K562 (cell line): ENCODE results near the gene RNASE13. TPM values are rescaled to one million over a fixed set of nuclear protein-coding genes. Genes with fewer than 3 reads are reported as not detected.

ENCODE experiments used
- ATAC-seq: fragments of 200-7000 bp; cut with Tn5 transposase; 3 replicates; pipeline ENCODE4 v1.9.1; 2020; ENCODE audit warnings: moderate library complexity
- BruUV-seq: library from RNA; stranded (reverse); fragments of 400-500 nt; replicated peaks from 2 replicates; lab custom pipeline; 2021; lab: Mats Ljungman, UMichigan
- CTCF ChIA-PET: fragments of 300-600 bp; formaldehyde crosslinking; extraction: SDS; loops from one replicate; lab custom pipeline; 2021; ENCODE audit warnings: low intra/inter-chr PET ratio; lab: Yijun Ruan, JAX
- POLR2A ChIA-PET: fragments of 300-600, 350-650 bp; sonication (Branson Sonifier 250); formaldehyde crosslinking; extraction: SDS; loops from one replicate; lab custom pipeline; 2021; ENCODE audit warnings: antibody characterized with exemption, inconsistent platforms; lab: Yijun Ruan, JAX
- DNase-seq, 4 experiments: peaks; one replicate each; pipeline versions ENCODE4 v3.0.0 to v3.0.0-alpha.2; 2011 to 2018; ENCODE audit warnings: low spot score in 3 of 4, mixed read lengths in 3 of 4; ENCODE audit errors: extremely low read depth in 1 of 4
- FAIRE-seq: peaks from 2 replicates; lab custom pipeline; 2011; peaks lifted over from hg19 to GRCh38; lab: Jason Lieb, UNC
- H2AFZ ChIP-seq: 2 replicates; pipeline ENCODE4 v1.6.0; 2011; ENCODE audit warnings: low read depth, low read length, control low read depth, inconsistent platforms
- H3K27ac ChIP-seq: fragments of 200-600 bp; 3 replicates; pipeline ENCODE4 v1.8.0; 2011; ENCODE audit warnings: low read depth, mild to moderate bottlenecking, control low read depth, inconsistent platforms, low read length, moderate library complexity, mixed read lengths; ENCODE audit errors: extremely low read depth
- H3K27me3 ChIP-seq, 2 experiments: fragments of 300-600 bp in 1 of 2; 2 replicates in 1 of 2; 3 replicates in 1 of 2; pipeline versions ENCODE4 v1.6.0 to v1.8.0; 2011; ENCODE audit warnings: inconsistent platforms in 2 of 2, low read length in 2 of 2, mild to moderate bottlenecking in 1 of 2, mixed read lengths in 1 of 2, moderate library complexity in 1 of 2; ENCODE audit not compliant: control insufficient read depth in 2 of 2, insufficient read depth in 2 of 2
- H3K36me3 ChIP-seq: fragments of 300-600 bp; 3 replicates; pipeline ENCODE4 v1.8.0; 2011; ENCODE audit warnings: mild to moderate bottlenecking, low read length, inconsistent platforms; ENCODE audit not compliant: control insufficient read depth, insufficient read depth
- H3K4me1 ChIP-seq, 2 experiments: fragments of 200-600 bp in 1 of 2; replicated peaks in 1 of 2; 2 replicates in 1 of 2; 3 replicates in 1 of 2; pipeline versions ENCODE4 v1.5.1 to v1.8.0; 2011; ENCODE audit warnings: inconsistent platforms in 2 of 2, low read length in 2 of 2, mild to moderate bottlenecking in 1 of 2, mixed read lengths in 1 of 2, moderate library complexity in 1 of 2; ENCODE audit not compliant: control insufficient read depth in 2 of 2, insufficient read depth in 2 of 2
- H3K4me2 ChIP-seq: 2 replicates; pipeline ENCODE4 v1.6.1; 2011; ENCODE audit warnings: low read length, control low read depth, inconsistent platforms, mixed read lengths; ENCODE audit not compliant: insufficient read depth
- H3K4me3 ChIP-seq: fragments of 200-600 bp; sonication (generic), shearing (Covaris generic); 2 replicates; pipeline ENCODE4 v1.5.1; 2016; ENCODE audit warnings: control low read depth, inconsistent platforms
- H3K79me2 ChIP-seq: fragments of 200-600 bp; 3 replicates; pipeline ENCODE4 v1.8.0; 2011; ENCODE audit warnings: low read length, inconsistent platforms; ENCODE audit not compliant: control insufficient read depth, insufficient read depth
- H3K9ac ChIP-seq, 2 experiments: 2 replicates each; pipeline versions ENCODE4 v1.6.0 to v1.6.1; 2011; ENCODE audit warnings: low read depth in 2 of 2, low read length in 2 of 2, control low read depth in 1 of 2, inconsistent platforms in 1 of 2, mild to moderate bottlenecking in 1 of 2, mixed read lengths in 1 of 2; ENCODE audit not compliant: insufficient read depth in 1 of 2
- H3K9me1 ChIP-seq: one replicate; pipeline ENCODE4 v1.6.0; 2011; ENCODE audit warnings: inconsistent platforms, mild to moderate bottlenecking, low read length, moderate library complexity; ENCODE audit not compliant: control insufficient read depth, insufficient read depth
- H3K9me3 ChIP-seq: replicated peaks from 2 replicates; pipeline ENCODE4 v1.5.1; 2011; ENCODE audit warnings: low read depth, low read length, inconsistent platforms; ENCODE audit not compliant: control insufficient read depth, insufficient read depth
- H4K20me1 ChIP-seq: replicated peaks from 2 replicates; pipeline ENCODE4 v1.6.1; 2011; ENCODE audit warnings: low read length, inconsistent platforms, mixed read lengths; ENCODE audit not compliant: control insufficient read depth, insufficient read depth
- ARNT ChIP-seq, 2 experiments: fragments of 450-650 bp; IDR thresholded peaks; 2 replicates each; pipeline ENCODE4 v1.6.1; 2016; ENCODE audit warnings: mild to moderate bottlenecking in 1 of 2
- CEBPB ChIP-seq: fragments of 450-650 bp; IDR thresholded peaks from 2 replicates; pipeline ENCODE4 v1.6.1; 2016; ENCODE audit warnings: missing genetic modification characterization, missing compliant biosample characterization
- ESRRA ChIP-seq: fragments of 450-650 bp; IDR thresholded peaks from 2 replicates; pipeline ENCODE4 v1.6.1; 2014; ENCODE audit warnings: low read depth, mild to moderate bottlenecking, moderate library complexity, borderline replicate concordance
- EZH2 ChIP-seq: IDR thresholded peaks from 2 replicates; pipeline ENCODE4 v1.6.1; 2012; ENCODE audit warnings: low read depth, mild to moderate bottlenecking, inconsistent platforms, low read length, borderline replicate concordance
- ID3 ChIP-seq, 2 experiments: fragments of 250-450 bp in 1 of 2; fragments of 450-650 bp in 1 of 2; sonication (Bioruptor Pico) in 1 of 2; IDR thresholded peaks; 2 replicates each; pipeline versions ENCODE4 v1.6.1 to v1.8.0; 2016 to 2021; ENCODE audit warnings: mild to moderate bottlenecking in 2 of 2, moderate library complexity in 2 of 2, missing compliant biosample characterization in 1 of 2, missing genetic modification characterization in 1 of 2
- MCM5 ChIP-seq: fragments of 450-650 bp; IDR thresholded peaks from 2 replicates; pipeline ENCODE4 v1.6.1; 2016; ENCODE audit warnings: low read depth
- NR2C2 ChIP-seq, 2 experiments: fragments of 200-800 bp in 1 of 2; sonication (Bioruptor generic) in 1 of 2; sonication (generic) in 1 of 2; formaldehyde crosslinking in 1 of 2; IDR thresholded peaks; 2 replicates each; pipeline versions ENCODE4 v1.6.1 to v1.8.0; 2016 to 2022; ENCODE audit warnings: mild to moderate bottlenecking in 1 of 2, missing compliant biosample characterization in 1 of 2, missing genetic modification characterization in 1 of 2, missing genetic modification reagents in 1 of 2
- RCOR1 ChIP-seq, 2 experiments: IDR thresholded peaks; 2 replicates each; pipeline ENCODE4 v1.6.1; 2012; ENCODE audit warnings: low read depth in 2 of 2, low read length in 2 of 2, borderline replicate concordance in 1 of 2, improper control_type of control experiment in 1 of 2
- SMARCA4 ChIP-seq: fragments of 450-650 bp; IDR thresholded peaks from 2 replicates; pipeline ENCODE4 v1.6.1; 2016
- SMARCE1 ChIP-seq: fragments of 450-650 bp; IDR thresholded peaks from 2 replicates; pipeline ENCODE4 v1.7.1; 2016; ENCODE audit warnings: mild to moderate bottlenecking
- SREBF1 ChIP-seq: fragments of 150-350 bp; IDR thresholded peaks from 2 replicates; pipeline ENCODE4 v1.6.1; 2014; ENCODE audit warnings: antibody characterized with exemption, low read depth, low read length, borderline replicate concordance
- SRSF7 ChIP-seq: fragments of 200-400 bp; formaldehyde crosslinking; optimal IDR thresholded peaks from 2 replicates; pipeline ENCODE3; 2017; ENCODE audit warnings: mild to moderate bottlenecking, low read depth, low read length
- ZBTB17 ChIP-seq: fragments of 450-650 bp; formaldehyde crosslinking; IDR thresholded peaks from 2 replicates; pipeline ENCODE4 v1.4.0; 2020; ENCODE audit warnings: mild to moderate bottlenecking
- ZNF384 ChIP-seq: IDR thresholded peaks from 2 replicates; pipeline ENCODE4 v1.6.1; 2012; ENCODE audit warnings: low read depth, low read length, improper control_type of control experiment
- ZNF644 ChIP-seq: fragments of 200-800 bp; sonication (Bioruptor generic); IDR thresholded peaks from 2 replicates; pipeline ENCODE4 v1.6.1; 2016; ENCODE audit warnings: low read depth, missing genetic modification characterization, missing compliant biosample characterization
- WGBS: fragments of 100-300 bp; shearing (Covaris generic); methylation state at CpG from one replicate; pipeline ENCODE4 v1.1.6; 2016; ENCODE audit warnings: low coverage, mixed read lengths; ENCODE audit not compliant: insufficient coverage; ENCODE audit errors: missing lambda C conversion rate; 5-methylcytosine and 5-hydroxymethylcytosine counted together
- in situ Hi-C: fragments of 300-500 bp; cut with MboI; formaldehyde crosslinking; loops from 4 replicates; pipeline ENCODE4 v1.15.0; 2018; ENCODE audit warnings: inconsistent platforms, mixed read lengths
- intact Hi-C: fragments of 100-400 bp; cut with micrococcal nuclease; formaldehyde crosslinking; loops from 2 replicates; pipeline ENCODE4 v1.14.2; 2022
- polyA plus RNA-seq, 8 experiments: library from polyadenylated mRNA; depleted of rRNA in 4 of 8; stranded (reverse) in 5 of 8; unstranded in 3 of 8; fragments of >200 nt; fragmentation: Nextera tagmentation in 2 of 8; fragmentation: Illumina TruSeq in 1 of 8; extraction: Ambion mirVana in 2 of 8; extraction: Trizol in 1 of 8; gene quantifications; 2 replicates each; pipeline versions ENCODE4 v1.2.1 to v1.2.3, GENCODE V29; 2011 to 2014; ENCODE audit warnings: inconsistent platforms in 1 of 8, missing spikeins in 1 of 8
- total RNA-seq, 7 experiments: library from RNA; depleted of rRNA in 6 of 7; stranded (reverse); fragments of >200 nt in 6 of 7; fragmentation: Illumina TruSeq in 2 of 7; extraction: Trizol in 2 of 7; gene quantifications; 2 replicates each; pipeline versions ENCODE4 v1.2.1 to v1.2.3, GENCODE V29; 2011 to 2021; ENCODE audit warnings: low replicate concordance in 1 of 7
- TF ChIP-seq, protein P1 (sequence below): sonication (generic); IDR thresholded peaks from 2 replicates; pipeline ENCODE4 v1.6.1; 2016

RNASE13 gene
- total and polyA plus RNA-seq, 9 of the 15 experiments (the other 6 are each of a cell fraction or from before 2014, with no cell fraction given) = not detected

DNA sequence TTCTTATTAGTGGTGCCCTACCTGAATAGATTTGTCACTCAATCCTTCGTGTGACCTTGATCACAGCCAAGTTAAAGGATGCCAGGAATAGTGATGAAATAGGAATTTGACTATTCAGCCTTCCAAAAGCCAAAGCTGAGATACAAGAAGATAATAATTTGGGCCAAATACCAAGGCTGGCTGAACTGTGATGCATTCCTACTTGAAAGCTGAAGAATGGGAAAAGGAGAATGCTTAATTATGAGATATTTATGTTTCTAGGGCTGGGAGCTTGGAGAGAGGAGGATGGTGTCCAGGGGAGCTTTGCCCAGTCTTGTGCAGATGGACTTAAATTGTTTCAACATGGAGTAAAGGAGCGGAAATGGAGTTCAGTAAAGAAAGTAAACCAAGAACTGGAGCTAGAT, 12.8 kb upstream of the RNASE13 start:
- Histone ChIP-seq H3K27ac (no peak overlapping the region), H3K9ac (no peak overlapping the region)

GRCh38 chr14:21043974-21044618, 9.5 kb upstream of the RNASE13 start:
- intact Hi-C loops (loop anchor here (5.0 kb wide), 1 partner anchor 187 kb away; no protein-coding TSS in a partner anchor), in situ Hi-C loops (no loop called here)
- Histone ChIP-seq H3K36me3 (no peaks in the 10 kb centered on the region), H3K9me3 (no peaks in the 10 kb centered on the region), H3K4me2 (peak overlapping the region; percentile 53), H3K4me3 (no peak overlapping the region), H2AFZ (peak overlapping the region; percentile 86), H3K4me1 (peaks cover 5 to 18% of the 10 kb centered on the region in 2 experiments; a peak in 4 of 5 replicates), H3K9ac (peak overlapping the region; percentile 22 to 31; a peak in 1 of 4 replicates), H3K79me2 (no peaks in the 10 kb centered on the region), H3K27ac (peak overlapping the region; percentile 38; the same call in 1 of the 3 replicates), H3K27me3 (no peaks in the 10 kb centered on the region), H3K9me1 (no peaks in the 10 kb centered on the region), H4K20me1 (no peaks in the 10 kb centered on the region)
- WGBS = 22% methylated on average over 5 of the region's 6 CpGs
- DNase-seq (peak in 2 of 4 experiments; percentile 47 to 57), ATAC-seq (peak; percentile 47), FAIRE-seq (peak; percentile 55)
- ChIA-PET CTCF (interaction anchor here (0.9 kb wide), 1 partner anchor 29 kb away, joined by 3 read pairs; no protein-coding TSS in a partner anchor), POLR2A (interaction anchor here (0.9 kb wide), 1 partner anchor 16 kb away, joined by 3 read pairs; no protein-coding TSS in a partner anchor)
- BruUV-seq = no TSS peak
- TF ChIP-seq ZNF384 = no peak
- peak in 1 of 2 experiments; percentile 61; a peak in 1 of 4 replicates for TF ChIP-seq RCOR1 (IDR thresholded peaks at IDR 0.05; ENCODE audit: borderline replicate concordance in 1 of 2, low read depth in 2 of 2, low read length in 2 of 2)
- TF ChIP-seq ID3 (CRISPR knock-in tag; IDR thresholded peaks at IDR 0.05) = no peak
- TF ChIP-seq ID3 (tag; IDR thresholded peaks at IDR 0.05) = peak; percentile 50; the same call in 1 of the 2 replicates
- peak; percentile 44; the same call in 1 of the 2 replicates for TF ChIP-seq ESRRA
- no peak for TF ChIP-seq NR2C2 (CRISPR knock-in tag; IDR thresholded peaks at IDR 0.05)
- TF ChIP-seq NR2C2 (tag; IDR thresholded peaks at IDR 0.05) = peak; percentile 80
- TF ChIP-seq, protein P1, sequence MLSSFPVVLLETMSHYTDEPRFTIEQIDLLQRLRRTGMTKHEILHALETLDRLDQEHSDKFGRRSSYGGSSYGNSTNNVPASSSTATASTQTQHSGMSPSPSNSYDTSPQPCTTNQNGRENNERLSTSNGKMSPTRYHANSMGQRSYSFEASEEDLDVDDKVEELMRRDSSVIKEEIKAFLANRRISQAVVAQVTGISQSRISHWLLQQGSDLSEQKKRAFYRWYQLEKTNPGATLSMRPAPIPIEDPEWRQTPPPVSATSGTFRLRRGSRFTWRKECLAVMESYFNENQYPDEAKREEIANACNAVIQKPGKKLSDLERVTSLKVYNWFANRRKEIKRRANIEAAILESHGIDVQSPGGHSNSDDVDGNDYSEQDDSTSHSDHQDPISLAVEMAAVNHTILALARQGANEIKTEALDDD = peak; percentile 32; the same call in 1 of the 2 replicates
- TF ChIP-seq CEBPB (tag) = peak; percentile 96
- TF ChIP-seq SMARCA4 = peak; percentile 49
- TF ChIP-seq SMARCE1 = peak; percentile 52; the same call in 1 of the 2 replicates
- TF ChIP-seq SREBF1 = no peak

More for the DNA sequence above, 12.8 kb upstream of the RNASE13 start:
- Histone ChIP-seq H3K79me2 (no peaks in the 10 kb centered on the region), H3K4me2 (no peak overlapping the region), H3K4me3 (no peak overlapping the region), H2AFZ (no peak overlapping the region; the same call in 1 of the 2 replicates), H3K27me3 (no peaks in the 10 kb centered on the region), H3K36me3 (no peaks in the 10 kb centered on the region), H4K20me1 (no peaks in the 10 kb centered on the region), H3K4me1 (peaks cover 5 to 18% of the 10 kb centered on the region in 2 experiments; a peak in 4 of 5 replicates), H3K9me1 (no peaks in the 10 kb centered on the region), H3K9me3 (no peaks in the 10 kb centered on the region)
- no peak for TF ChIP-seq MCM5
- 0 out of 2 replicates have a peak, but pooled peaks have one; percentile 36 for TF ChIP-seq ZBTB17 (CRISPR knock-in tag)
- TF ChIP-seq ARNT (IDR thresholded peaks at IDR 0.05) = no peak
- TF ChIP-seq SRSF7 = no peak
- TF ChIP-seq ZNF644 (tag) = no peak
- no peak for TF ChIP-seq EZH2
- DNase-seq (no peak), FAIRE-seq (no peak), ATAC-seq (no peak)
- ChIA-PET POLR2A (interaction anchor here (1.3 to 1.9 kb wide), 3 partner anchors 10 to 32 kb away, joined by 4 to 5 read pairs (median 5); partner anchors contain the start of gene RNASE8), CTCF (no interaction called here)
- WGBS = 54% methylated on average over 2 of the region's 2 CpGs
- no TSS peak for BruUV-seq
- in situ Hi-C loops (no loop called here), intact Hi-C loops (no loop called here)
